HL-60 (cell line): ENCODE data around the gene LIPC.

ENCODE experiments used
- DNase-seq, 2 experiments: peaks; one replicate each; pipeline ENCODE4 v3.0.0-alpha.2; 2010 to 2020; ENCODE audit warnings: low read depth in 1 of 2, low spot score in 1 of 2
- H3K27ac ChIP-seq: fragments of 250-450 bp; sonication (Bioruptor Pico); replicated peaks from 2 replicates; pipeline ENCODE4 v1.5.1; 2020; ENCODE audit warnings: mild to moderate bottlenecking, moderate library complexity
- H3K27me3 ChIP-seq: fragments of 250-450 bp; sonication (Bioruptor Pico); 2 replicates; pipeline ENCODE4 v1.5.1; 2021; ENCODE audit warnings: mild to moderate bottlenecking, moderate library complexity; ENCODE audit not compliant: insufficient read depth, poor library complexity, severe bottlenecking
- H3K4me3 ChIP-seq: replicated peaks from 2 replicates; pipeline ENCODE4 v1.5.1; 2011; ENCODE audit warnings: mild to moderate bottlenecking, control low read depth, low read length; ENCODE audit not compliant: insufficient read depth
- CTCF ChIP-seq: IDR thresholded peaks from one replicate; pipeline ENCODE4 v1.5.1; 2011; ENCODE audit warnings: low read length, control low read depth, inconsistent platforms; ENCODE audit not compliant: insufficient read depth
- GABPA ChIP-seq: IDR thresholded peaks from 2 replicates; pipeline ENCODE4 v1.6.1; 2012; ENCODE audit warnings: low read depth
- POLR2AphosphoS5 ChIP-seq: IDR thresholded peaks from 2 replicates; pipeline ENCODE4 v1.6.1; 2012; ENCODE audit warnings: low read depth
- REST ChIP-seq: IDR thresholded peaks from 2 replicates; pipeline ENCODE4 v1.6.1; 2012; ENCODE audit warnings: low read depth; ENCODE audit not compliant: insufficient replicate concordance
- SPI1 ChIP-seq: IDR thresholded peaks from 2 replicates; pipeline ENCODE4 v1.6.1; 2012; ENCODE audit warnings: low read depth, mild to moderate bottlenecking, borderline replicate concordance

LIPC gene

GRCh38 chr15:58438111-58438510 lies 6.3 kb downstream of the LIPC start:
- Histone ChIP-seq H3K27ac (no peak overlapping the region), H3K27me3 (no peaks in the 10 kb centered on the region), H3K4me3 (no peak overlapping the region)
- no peak for TF ChIP-seq POLR2AphosphoS5
- TF ChIP-seq CTCF = no peak
- no peak for TF ChIP-seq REST
- no peak for TF ChIP-seq GABPA
- no peak for TF ChIP-seq SPI1
- DNase-seq = no peak

- TF ChIP-seq REST (no peak), CTCF (peak; percentile 26), GABPA (no peak), SPI1 (no peak)
- no peak overlapping the region for H3K27ac ChIP-seq
Observed at GRCh38 chr15:58438956-58439355, 7.2 kb downstream of the LIPC start.

GRCh38 chr15:58440158-58440910 lies 8.5 kb downstream of the LIPC start:
- H3K4me3 ChIP-seq = no peak overlapping the region
- TF ChIP-seq SPI1 = no peak
- no peak for TF ChIP-seq GABPA
- no peak for TF ChIP-seq REST
- TF ChIP-seq POLR2AphosphoS5 = no peak
- TF ChIP-seq CTCF = no peak
- H3K27ac ChIP-seq = no peak overlapping the region
- no peak for DNase-seq
- no peaks in the 10 kb centered on the region for H3K27me3 ChIP-seq

More at GRCh38 chr15:58438956-58439355, 7.2 kb downstream of the LIPC start:
- peak; percentile 36 to 67 for DNase-seq
- H3K4me3 ChIP-seq = no peak overlapping the region
- no peaks in the 10 kb centered on the region for H3K27me3 ChIP-seq
